Keratinocyte (primary cell): ENCODE results near the gene ROPN1L. TPM values are rescaled to one million over a fixed set of nuclear protein-coding genes. Genes with fewer than 3 reads are reported as not detected.
A peak's percentile ranks its signal among the peaks of the same experiment; 100 is the strongest.
"Not testable (repeated sequence)": the region's sequence is repeated elsewhere in the genome, so short reads cannot be mapped to it uniquely, and the experiment has no call there.

Experiments used
- DNase-seq: peaks from one replicate; pipeline ENCODE4 v3.0.0-alpha.2; 2011; ENCODE audit warnings: low read depth, missing footprints, low spot score
- FAIRE-seq: peaks from 2 replicates; lab custom pipeline; 2011; peaks lifted over from hg19 to GRCh38; lab: Jason Lieb, UNC
- H2AFZ ChIP-seq: 2 replicates; pipeline ENCODE4 v1.6.0; 2012; ENCODE audit warnings: low read length, control low read depth, inconsistent platforms; ENCODE audit not compliant: control insufficient read depth
- H3K27ac ChIP-seq: 2 replicates; pipeline ENCODE4 v1.5.1; 2011; ENCODE audit warnings: low read length; ENCODE audit not compliant: control insufficient read depth, insufficient read depth
- H3K27me3 ChIP-seq: 3 replicates; pipeline ENCODE4 v1.6.0; 2011; ENCODE audit warnings: low read length; ENCODE audit not compliant: control insufficient read depth, insufficient read depth; ENCODE audit errors: extremely low read depth
- H3K36me3 ChIP-seq, 2 experiments: 2 replicates in 1 of 2; 3 replicates in 1 of 2; pipeline ENCODE4 v1.5.1; 2011; ENCODE audit warnings: low read length in 2 of 2, mild to moderate bottlenecking in 1 of 2; ENCODE audit not compliant: control insufficient read depth in 2 of 2, insufficient read depth in 2 of 2; ENCODE audit errors: extremely low read depth in 1 of 2
- H3K4me1 ChIP-seq: 3 replicates; pipeline ENCODE4 v1.5.1; 2011; ENCODE audit warnings: low read length; ENCODE audit not compliant: control insufficient read depth, insufficient read depth; ENCODE audit errors: extremely low read depth
- H3K4me2 ChIP-seq: 3 replicates; pipeline ENCODE4 v1.6.0; 2011; ENCODE audit warnings: low read depth, low read length; ENCODE audit not compliant: control insufficient read depth, insufficient read depth; ENCODE audit errors: extremely low read depth
- H3K4me3 ChIP-seq, 3 experiments: fragments of 200-600 bp in 1 of 3; sonication (generic) in 1 of 3; 2 replicates in 2 of 3; 3 replicates in 1 of 3; pipeline ENCODE4 v1.5.1; 2011 to 2016; ENCODE audit warnings: low read length in 3 of 3, mild to moderate bottlenecking in 3 of 3, control low read depth in 2 of 3, inconsistent platforms in 1 of 3, low read depth in 1 of 3, mixed read lengths in 1 of 3, mixed run types in 1 of 3, moderate library complexity in 1 of 3; ENCODE audit not compliant: control insufficient read depth in 2 of 3, insufficient read depth in 2 of 3; ENCODE audit errors: extremely low read depth in 1 of 3
- H3K79me2 ChIP-seq: 2 replicates; pipeline ENCODE4 v1.6.0; 2012; ENCODE audit warnings: low read length; ENCODE audit not compliant: control insufficient read depth, insufficient read depth
- H3K9ac ChIP-seq: 3 replicates; pipeline ENCODE4 v1.6.0; 2011; ENCODE audit warnings: low read length; ENCODE audit not compliant: control insufficient read depth, insufficient read depth; ENCODE audit errors: extremely low read depth
- H3K9me1 ChIP-seq: 3 replicates; pipeline ENCODE4 v1.6.0; 2011; ENCODE audit warnings: low read length; ENCODE audit not compliant: control insufficient read depth, insufficient read depth; ENCODE audit errors: extremely low read depth
- H3K9me3 ChIP-seq: 2 replicates; pipeline ENCODE4 v1.5.1; 2012; ENCODE audit warnings: low read depth, low read length; ENCODE audit not compliant: control insufficient read depth
- H4K20me1 ChIP-seq: 3 replicates; pipeline ENCODE4 v1.6.0; 2011; ENCODE audit warnings: low read length; ENCODE audit not compliant: control insufficient read depth, insufficient read depth; ENCODE audit errors: extremely low read depth
- EZH2 ChIP-seq: IDR thresholded peaks from one replicate; pipeline ENCODE4 v1.6.1; 2012; ENCODE audit warnings: inconsistent platforms, mild to moderate bottlenecking, low read length, moderate library complexity
- dilution Hi-C: fragments of 300-500 bp; cut with MboI; formaldehyde crosslinking; loops from one replicate; pipeline ENCODE4 v1.7.0; 2020; ENCODE audit warnings: low sequenced_read_pairs; ENCODE audit not compliant: extremely low pct_ligation_motif_present
- polyA minus RNA-seq, 3 experiments: library from RNA; depleted of rRNA, polyadenylated mRNA; stranded (reverse); fragments of >200 nt; gene quantifications; 1 replicate in 1 of 3; 2 replicates in 1 of 3; 3 replicates in 1 of 3; pipeline ENCODE4 v1.2.3, GENCODE V29; 2011
- polyA plus RNA-seq, 5 experiments: library from polyadenylated mRNA; depleted of rRNA in 3 of 5; stranded (reverse) in 3 of 5; stranded (forward) in 1 of 5; unstranded in 1 of 5; fragments of >200 nt; gene quantifications; 1 replicate in 1 of 5; 2 replicates in 3 of 5; 3 replicates in 1 of 5; pipeline versions ENCODE4 v1.2.1 to v1.2.3, GENCODE V29; 2011 to 2012; ENCODE audit warnings: missing spikeins in 2 of 5, low read depth in 1 of 5, low replicate concordance in 1 of 5
- TF ChIP-seq, protein P1 (sequence below), 3 experiments: IDR thresholded peaks in 1 of 3; conservative IDR thresholded peaks in 1 of 3; optimal IDR thresholded peaks in 1 of 3; 2 replicates in 2 of 3; 3 replicates in 1 of 3; pipeline versions ENCODE3 to v1.5.1; 2011; ENCODE audit warnings: low read length in 3 of 3, mild to moderate bottlenecking in 3 of 3, moderate library complexity in 2 of 3, control low read depth in 1 of 3, inconsistent platforms in 1 of 3; ENCODE audit not compliant: insufficient read depth in 2 of 3; ENCODE audit errors: extremely low read depth in 1 of 3

The ROPN1L gene
- 0.09 to 0.22 TPM in 2 of 3 replicates, not detected in the other for polyA plus RNA-seq
- polyA plus RNA-seq (2011; ENCODE audit: low read depth): not detected
- polyA plus RNA-seq (2011; cell fraction: cytosol; rRNA removed): 0.23 TPM in 1 of 2 replicates, not detected in the other
- polyA plus RNA-seq (2011; cell fraction: nucleus; rRNA removed): not detected in 2 replicates
- not detected in 2 replicates for polyA plus RNA-seq (2012; ENCODE audit: low replicate concordance)
- 0.49 TPM in 1 of 3 replicates, not detected in the others for polyA minus RNA-seq
- not detected for polyA minus RNA-seq (2011; cell fraction: cytosol; rRNA and poly(A)+ RNA removed)
- polyA minus RNA-seq (2011; cell fraction: nucleus; rRNA and poly(A)+ RNA removed): 0.85 and 1.4 TPM in 2 replicates

DNA sequence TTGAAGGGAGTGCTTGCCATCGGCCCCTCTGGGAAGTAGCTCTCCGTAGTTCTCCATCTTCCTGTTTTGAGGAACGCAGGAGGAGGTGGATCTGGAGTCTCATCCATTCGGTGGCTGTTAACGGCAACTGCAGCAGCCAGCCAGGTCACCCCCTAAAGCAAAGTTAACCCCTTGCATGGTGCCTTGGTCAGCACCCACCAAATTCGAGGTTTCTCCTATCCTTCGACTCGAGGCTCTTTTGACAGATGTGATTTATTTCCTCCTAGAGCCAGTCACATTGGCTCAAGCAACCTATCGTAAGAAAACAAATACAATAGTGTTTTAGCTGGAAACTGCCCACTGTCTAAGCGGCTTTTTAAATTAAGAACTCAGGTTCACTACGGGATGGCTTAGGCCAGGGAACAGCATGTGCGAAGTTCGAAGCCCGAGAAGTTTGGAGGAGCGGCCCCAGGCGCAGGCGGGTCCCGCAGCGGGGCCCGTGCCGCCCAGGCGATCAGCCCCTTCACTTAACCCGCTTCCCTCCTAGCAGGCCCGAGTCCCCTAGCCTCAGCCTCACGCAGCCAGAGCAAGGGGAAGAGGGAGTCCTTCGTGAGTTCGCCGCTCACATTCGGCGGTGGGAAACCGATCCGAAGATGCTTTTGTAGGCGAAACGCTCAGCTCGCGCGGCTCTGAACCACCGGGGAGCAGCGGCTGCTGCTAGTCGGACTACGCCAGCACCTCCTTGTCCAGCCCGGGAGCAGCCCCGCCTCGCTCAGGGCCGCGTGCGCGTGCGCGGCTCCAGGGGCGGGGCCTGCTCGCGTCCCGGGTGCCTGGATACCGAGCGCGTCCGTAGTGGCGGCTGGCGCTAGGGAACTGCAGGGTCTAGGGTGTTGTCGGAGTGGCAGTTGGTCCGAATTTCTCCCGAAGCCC lies at the start of gene ROPN1L:
Gene ROPN1L, plus strand, starts transcription at position 797 of the 909 bp plus-strand sequence. CDS start 289 bp downstream, outside the sequence.
- Histone ChIP-seq H3K9ac (peak within 1 kb of the TSS; percentile 74), H3K9me1 (no peaks in the 10 kb centered on the region), H4K20me1 (no peaks in the 10 kb centered on the region), H3K4me1 (peaks cover 14% of the 10 kb centered on the region), H3K27me3 (peaks cover 6% of the 10 kb centered on the region), H3K36me3 (peaks cover 0 to 6% of the 10 kb centered on the region in 2 experiments), H3K4me3 (peak within 1 kb of the TSS; percentile 57 to 84 (median 81)), H3K9me3 (no peaks in the 10 kb centered on the region), H3K27ac (peak within 1 kb of the TSS; percentile 48), H3K79me2 (no peaks in the 10 kb centered on the region), H3K4me2 (peak within 1 kb of the TSS; percentile 99), H2AFZ (peak within 1 kb of the TSS; percentile 99)
- dilution Hi-C loops: no loop called here
- FAIRE-seq: no peak
- TF ChIP-seq, protein P1, sequence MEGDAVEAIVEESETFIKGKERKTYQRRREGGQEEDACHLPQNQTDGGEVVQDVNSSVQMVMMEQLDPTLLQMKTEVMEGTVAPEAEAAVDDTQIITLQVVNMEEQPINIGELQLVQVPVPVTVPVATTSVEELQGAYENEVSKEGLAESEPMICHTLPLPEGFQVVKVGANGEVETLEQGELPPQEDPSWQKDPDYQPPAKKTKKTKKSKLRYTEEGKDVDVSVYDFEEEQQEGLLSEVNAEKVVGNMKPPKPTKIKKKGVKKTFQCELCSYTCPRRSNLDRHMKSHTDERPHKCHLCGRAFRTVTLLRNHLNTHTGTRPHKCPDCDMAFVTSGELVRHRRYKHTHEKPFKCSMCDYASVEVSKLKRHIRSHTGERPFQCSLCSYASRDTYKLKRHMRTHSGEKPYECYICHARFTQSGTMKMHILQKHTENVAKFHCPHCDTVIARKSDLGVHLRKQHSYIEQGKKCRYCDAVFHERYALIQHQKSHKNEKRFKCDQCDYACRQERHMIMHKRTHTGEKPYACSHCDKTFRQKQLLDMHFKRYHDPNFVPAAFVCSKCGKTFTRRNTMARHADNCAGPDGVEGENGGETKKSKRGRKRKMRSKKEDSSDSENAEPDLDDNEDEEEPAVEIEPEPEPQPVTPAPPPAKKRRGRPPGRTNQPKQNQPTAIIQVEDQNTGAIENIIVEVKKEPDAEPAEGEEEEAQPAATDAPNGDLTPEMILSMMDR (optimal IDR thresholded peaks at IDR 0.05 in 1 of 3, IDR thresholded peaks at IDR 0.05 in 1 of 3, conservative IDR thresholded peaks at IDR 0.05 in 1 of 3; ENCODE audit: extremely low read depth in 1 of 3, insufficient read depth in 2 of 3, low read length in 3 of 3): no peak
- TF ChIP-seq EZH2: no peak
- peak; percentile 25 for DNase-seq

DNA sequence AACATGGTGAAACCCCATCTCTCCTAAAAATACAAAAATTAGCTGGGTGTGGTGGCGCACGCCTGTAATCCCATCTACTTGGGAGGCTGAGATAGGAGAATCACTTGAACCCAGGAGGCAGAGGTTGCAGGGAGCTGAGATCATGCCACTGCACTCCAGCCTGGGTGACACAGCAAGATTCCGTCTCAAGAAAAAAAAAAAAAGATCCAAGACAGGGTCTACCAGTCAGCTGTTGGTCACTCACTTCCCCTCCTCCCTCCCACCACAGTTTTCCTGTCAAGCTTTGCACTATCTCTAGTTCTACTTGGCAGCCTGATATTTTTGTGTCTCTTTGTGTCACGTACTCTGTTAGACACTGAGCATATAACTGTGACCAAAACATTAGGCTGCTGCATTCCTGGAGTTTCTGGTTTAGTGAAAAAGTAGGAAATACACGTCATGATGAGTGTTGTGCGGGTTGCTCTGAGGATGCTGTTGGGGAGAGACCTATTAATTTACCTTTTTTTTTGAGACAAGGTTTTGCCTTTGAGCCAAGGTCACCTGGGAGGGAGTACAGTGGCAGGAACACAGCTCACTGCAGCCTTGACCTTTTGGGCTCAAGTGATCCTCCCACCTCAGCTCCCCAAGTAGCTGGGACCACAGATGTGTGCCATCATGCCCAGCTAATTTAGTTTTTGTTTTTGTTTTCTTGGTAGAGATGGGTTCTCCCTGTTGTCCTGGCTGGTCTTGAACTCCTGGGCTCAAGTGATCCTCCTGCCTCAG lies 48.9 kb upstream of the ROPN1L start:
- H3K9me3 ChIP-seq, H3K4me1 ChIP-seq, H3K4me3 ChIP-seq, H3K9ac ChIP-seq, FAIRE-seq, H3K27me3 ChIP-seq, H3K27ac ChIP-seq, dilution Hi-C loops, H2AFZ ChIP-seq, H3K9me1 ChIP-seq, H4K20me1 ChIP-seq, DNase-seq, H3K79me2 ChIP-seq, H3K4me2 ChIP-seq: not testable (repeated sequence)
- H3K36me3 ChIP-seq: peaks cover 20 to 22% of the 10 kb centered on the region in 2 experiments
